H9 (cell line): Measurements from ENCODE around the gene LEPROT. TPM values are rescaled to one million over a fixed set of nuclear protein-coding genes. Genes with fewer than 3 reads are reported as not detected.
A peak's percentile ranks its signal among the peaks of the same experiment; 100 is the strongest.

ENCODE experiments used
- DNase-seq: peaks from one replicate; pipeline ENCODE4 v3.0.0-alpha.2; 2017
- H2AFZ ChIP-seq: one replicate; pipeline ENCODE4 v1.6.1; 2013; ENCODE audit warnings: mild to moderate bottlenecking, low read length, control low read depth, moderate library complexity
- H2AK5ac ChIP-seq: 2 replicates; pipeline ENCODE4 v1.6.1; 2013; ENCODE audit warnings: low read length, control low read depth, mixed read lengths; ENCODE audit not compliant: insufficient read length
- H2BK120ac ChIP-seq: one replicate; pipeline ENCODE4 v1.6.1; 2013; ENCODE audit warnings: low read depth, mild to moderate bottlenecking, low read length, control low read depth, inconsistent platforms; ENCODE audit not compliant: poor library complexity, severe bottlenecking
- H2BK12ac ChIP-seq: 2 replicates; pipeline ENCODE4 v1.6.1; 2013; ENCODE audit warnings: low read length, control low read depth, mixed read lengths, low read depth; ENCODE audit not compliant: insufficient read length
- H2BK15ac ChIP-seq: 2 replicates; pipeline ENCODE4 v1.6.1; 2013; ENCODE audit warnings: low read depth, low read length, control low read depth
- H2BK20ac ChIP-seq: one replicate; pipeline ENCODE4 v1.6.1; 2013; ENCODE audit warnings: low read depth, mild to moderate bottlenecking, low read length, control low read depth, inconsistent platforms; ENCODE audit not compliant: poor library complexity, severe bottlenecking
- H2BK5ac ChIP-seq: 2 replicates; pipeline ENCODE4 v1.6.1; 2013; ENCODE audit warnings: low read length, control low read depth, mixed read lengths; ENCODE audit not compliant: insufficient read length
- H3K14ac ChIP-seq: 2 replicates; pipeline ENCODE4 v1.6.1; 2013; ENCODE audit warnings: low read length, control low read depth; ENCODE audit not compliant: insufficient read depth
- H3K18ac ChIP-seq: 2 replicates; pipeline ENCODE4 v1.6.1; 2013; ENCODE audit warnings: low read depth, mild to moderate bottlenecking, mixed read lengths, low read length, control low read depth; ENCODE audit not compliant: insufficient read length
- H3K23ac ChIP-seq: 2 replicates; pipeline ENCODE4 v1.6.1; 2013; ENCODE audit warnings: low read length, control low read depth, mixed read lengths, low read depth; ENCODE audit not compliant: insufficient read length
- H3K23me2 ChIP-seq: 2 replicates; pipeline ENCODE4 v1.6.1; 2013; ENCODE audit warnings: low read depth, mild to moderate bottlenecking, mixed read lengths, low read length, control low read depth; ENCODE audit not compliant: insufficient read length, poor library complexity, severe bottlenecking
- H3K27ac ChIP-seq: 2 replicates; pipeline ENCODE4 v1.5.1; 2013; ENCODE audit warnings: low read length, control low read depth, mixed read lengths, low read depth; ENCODE audit not compliant: insufficient read length
- H3K27me3 ChIP-seq: 2 replicates; pipeline ENCODE4 v1.6.1; 2013; ENCODE audit warnings: low read length, control low read depth, inconsistent platforms; ENCODE audit not compliant: insufficient read depth
- H3K4ac ChIP-seq: 2 replicates; pipeline ENCODE4 v1.6.1; 2013; ENCODE audit warnings: low read depth, mild to moderate bottlenecking, control low read depth, inconsistent platforms, low read length, moderate library complexity
- H3K4me1 ChIP-seq: 2 replicates; pipeline ENCODE4 v1.6.1; 2013; ENCODE audit warnings: low read length, control low read depth, inconsistent platforms; ENCODE audit not compliant: insufficient read depth
- H3K4me2 ChIP-seq: 2 replicates; pipeline ENCODE4 v1.6.1; 2013; ENCODE audit warnings: low read length, control low read depth, mixed read lengths; ENCODE audit not compliant: insufficient read length, insufficient read depth
- H3K56ac ChIP-seq: 2 replicates; pipeline ENCODE4 v1.6.1; 2013; ENCODE audit warnings: low read depth, mild to moderate bottlenecking, mixed read lengths, low read length, control low read depth; ENCODE audit not compliant: insufficient read length
- H3K79me1 ChIP-seq: 2 replicates; pipeline ENCODE4 v1.6.1; 2013; ENCODE audit warnings: low read depth, mild to moderate bottlenecking, moderate library complexity, low read length, control low read depth, inconsistent platforms; ENCODE audit not compliant: insufficient read depth, poor library complexity, severe bottlenecking
- H3K79me2 ChIP-seq: 2 replicates; pipeline ENCODE4 v1.6.1; 2013; ENCODE audit warnings: low read length, control low read depth, inconsistent platforms; ENCODE audit not compliant: insufficient read depth
- H3K9ac ChIP-seq: 2 replicates; pipeline ENCODE4 v1.6.1; 2013; ENCODE audit warnings: low read length, control low read depth, mixed read lengths; ENCODE audit not compliant: insufficient read length; ENCODE audit errors: extremely low read depth
- H3K9me3 ChIP-seq: one replicate; pipeline ENCODE4 v1.6.1; 2013; ENCODE audit warnings: low read depth, low read length, inconsistent platforms; ENCODE audit not compliant: control insufficient read depth
- H3T11ph ChIP-seq: one replicate; pipeline ENCODE4 v1.6.1; 2013; ENCODE audit warnings: mild to moderate bottlenecking, low read length, control low read depth, inconsistent platforms
- H4K20me1 ChIP-seq: one replicate; pipeline ENCODE4 v1.6.1; 2013; ENCODE audit not compliant: control insufficient read depth, insufficient read length, insufficient read depth
- H4K5ac ChIP-seq: 2 replicates; pipeline ENCODE4 v1.6.1; 2013; ENCODE audit warnings: low read depth, mild to moderate bottlenecking, mixed read lengths, low read length, control low read depth; ENCODE audit not compliant: insufficient read length
- H4K8ac ChIP-seq: replicated peaks from 2 replicates; pipeline ENCODE4 v1.6.1; 2013; ENCODE audit warnings: low read length, control low read depth, mixed read lengths, low read depth; ENCODE audit not compliant: insufficient read length
- H4K91ac ChIP-seq: 2 replicates; pipeline ENCODE4 v1.6.1; 2013; ENCODE audit warnings: low read depth, mild to moderate bottlenecking, moderate library complexity, mixed read lengths, low read length, control low read depth; ENCODE audit not compliant: insufficient read length
- H3K27ac Mint-ChIP-seq, 3 experiments: 2 replicates in 2 of 3; 3 replicates in 1 of 3; pipeline ENCODE4 v1.8.0; 2020 to 2021; ENCODE audit warnings: mixed read lengths in 3 of 3, mild to moderate bottlenecking in 1 of 3, moderate library complexity in 1 of 3
- H3K27me3 Mint-ChIP-seq: 2 replicates; pipeline ENCODE4 v1.8.0; 2021; ENCODE audit warnings: low read depth, mild to moderate bottlenecking, moderate library complexity, mixed read lengths
- H3K36me3 Mint-ChIP-seq, 3 experiments: 2 replicates in 2 of 3; 3 replicates in 1 of 3; pipeline ENCODE4 v1.8.0; 2020 to 2021; ENCODE audit warnings: low read depth in 3 of 3, mixed read lengths in 3 of 3; ENCODE audit not compliant: insufficient read depth in 1 of 3
- H3K4me1 Mint-ChIP-seq, 2 experiments: 2 replicates each; pipeline ENCODE4 v1.8.0; 2020; ENCODE audit warnings: mixed read lengths in 2 of 2
- H3K4me3 Mint-ChIP-seq, 2 experiments: 2 replicates in 1 of 2; 3 replicates in 1 of 2; pipeline ENCODE4 v1.8.0; 2020 to 2021; ENCODE audit warnings: mild to moderate bottlenecking in 2 of 2, mixed read lengths in 2 of 2, moderate library complexity in 1 of 2
- H3K9me3 Mint-ChIP-seq, 2 experiments: 2 replicates in 1 of 2; 3 replicates in 1 of 2; pipeline ENCODE4 v1.8.0; 2020; ENCODE audit warnings: mild to moderate bottlenecking in 2 of 2, mixed read lengths in 2 of 2, moderate library complexity in 1 of 2
- WGBS: extraction: QIAGEN DNeasy Blood & Tissue Kit; methylation state at CpG from one replicate; pipeline ENCODE4 v1.1.7; 2013; ENCODE audit warnings: missing lambda C conversion rate, low lambda C conversion rate, mixed read lengths; ENCODE audit not compliant: insufficient read length; ENCODE audit errors: extremely low coverage; 5-methylcytosine and 5-hydroxymethylcytosine counted together
- total RNA-seq: library from RNA; stranded (reverse); gene quantifications from 2 replicates; pipeline ENCODE4 v1.2.1, GENCODE V29; 2021
- TF ChIP-seq, protein P1 (sequence below): fragments of 200-600 bp; sonication (generic); conservative IDR thresholded peaks from 3 replicates; pipeline ENCODE4 v1.8.0; 2021; ENCODE audit warnings: antibody characterized with exemption, mild to moderate bottlenecking

The LEPROT gene
- total RNA-seq, 1 experiment from 2014 or later = 32.6 TPM

DNA sequence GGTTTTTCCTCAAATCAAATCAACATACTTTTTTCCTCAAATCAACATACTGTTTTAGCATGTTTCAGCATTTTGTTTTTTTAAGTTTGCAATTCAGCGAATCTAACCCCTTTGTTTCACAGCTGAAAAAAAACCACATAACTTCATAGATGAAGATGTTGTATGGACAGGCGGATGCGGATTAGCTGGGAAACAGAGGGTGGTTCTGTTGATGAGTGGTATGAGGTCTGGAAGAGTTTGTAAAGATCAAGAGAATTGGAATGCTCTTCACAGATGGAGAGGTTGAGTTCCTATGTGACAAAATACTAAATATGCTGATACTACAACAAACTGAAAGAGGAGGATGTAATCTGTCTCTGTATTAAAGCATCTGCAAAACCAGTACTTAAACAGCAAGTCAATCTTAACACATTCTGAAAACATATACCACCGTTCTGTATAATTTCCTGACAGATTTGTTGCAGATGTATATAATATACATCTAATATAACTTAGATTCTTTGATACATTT lies 10.6 kb upstream of the LEPROT start:
- no peak overlapping the region for H4K5ac ChIP-seq
- Mint-ChIP-seq H3K27ac (peak overlapping the region in 1 of 3 experiments; percentile 41; a peak in 1 of 7 replicates), H3K4me1 (peaks cover 12 to 21% of the 10 kb centered on the region in 2 experiments), H3K36me3 (no peaks in the 10 kb centered on the region), H3K4me3 (no peak overlapping the region), H3K27me3 (no peaks in the 10 kb centered on the region), H3K9me3 (no peaks in the 10 kb centered on the region)
- no peak overlapping the region for H2BK12ac ChIP-seq
- H2BK120ac ChIP-seq = no peak overlapping the region
- no peak overlapping the region for H2BK15ac ChIP-seq
- no peaks in the 10 kb centered on the region for H3K27me3 ChIP-seq
- no CpG with 5 or more reads among the region's 4 CpGs for WGBS
- H3K23me2 ChIP-seq = no peaks in the 10 kb centered on the region
- TF ChIP-seq, protein P1, sequence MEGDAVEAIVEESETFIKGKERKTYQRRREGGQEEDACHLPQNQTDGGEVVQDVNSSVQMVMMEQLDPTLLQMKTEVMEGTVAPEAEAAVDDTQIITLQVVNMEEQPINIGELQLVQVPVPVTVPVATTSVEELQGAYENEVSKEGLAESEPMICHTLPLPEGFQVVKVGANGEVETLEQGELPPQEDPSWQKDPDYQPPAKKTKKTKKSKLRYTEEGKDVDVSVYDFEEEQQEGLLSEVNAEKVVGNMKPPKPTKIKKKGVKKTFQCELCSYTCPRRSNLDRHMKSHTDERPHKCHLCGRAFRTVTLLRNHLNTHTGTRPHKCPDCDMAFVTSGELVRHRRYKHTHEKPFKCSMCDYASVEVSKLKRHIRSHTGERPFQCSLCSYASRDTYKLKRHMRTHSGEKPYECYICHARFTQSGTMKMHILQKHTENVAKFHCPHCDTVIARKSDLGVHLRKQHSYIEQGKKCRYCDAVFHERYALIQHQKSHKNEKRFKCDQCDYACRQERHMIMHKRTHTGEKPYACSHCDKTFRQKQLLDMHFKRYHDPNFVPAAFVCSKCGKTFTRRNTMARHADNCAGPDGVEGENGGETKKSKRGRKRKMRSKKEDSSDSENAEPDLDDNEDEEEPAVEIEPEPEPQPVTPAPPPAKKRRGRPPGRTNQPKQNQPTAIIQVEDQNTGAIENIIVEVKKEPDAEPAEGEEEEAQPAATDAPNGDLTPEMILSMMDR = no peak
- no peaks in the 10 kb centered on the region for H4K20me1 ChIP-seq
- H3K27ac ChIP-seq = no peak overlapping the region
- no peak overlapping the region for H2AFZ ChIP-seq
- H3T11ph ChIP-seq = no peak overlapping the region
- no peak overlapping the region for H4K8ac ChIP-seq
- no peak overlapping the region for H2AK5ac ChIP-seq
- H3K18ac ChIP-seq = no peak overlapping the region
- no peak overlapping the region for H2BK5ac ChIP-seq
- no peak overlapping the region for H3K4ac ChIP-seq
- no peak overlapping the region for H2BK20ac ChIP-seq
- H3K79me2 ChIP-seq = no peaks in the 10 kb centered on the region
- no peak for DNase-seq
- H3K23ac ChIP-seq = no peak overlapping the region
- H3K4me1 ChIP-seq = peaks cover 3% of the 10 kb centered on the region; the same call in 1 of the 2 replicates
- no peaks in the 10 kb centered on the region for H3K79me1 ChIP-seq
- no peak overlapping the region for H3K14ac ChIP-seq
- H3K4me2 ChIP-seq = no peak overlapping the region
- H4K91ac ChIP-seq = no peak overlapping the region
- no peak overlapping the region for H3K9ac ChIP-seq
- H3K56ac ChIP-seq = no peak overlapping the region
- no peaks in the 10 kb centered on the region for H3K9me3 ChIP-seq
